ENCODE results near the gene PHF1. TPM values are rescaled to one million over a fixed set of nuclear protein-coding genes. Genes with fewer than 3 reads are reported as not detected.
A peak's percentile ranks its signal among the peaks of the same experiment; 100 is the strongest.

Gene PHF1
- total and polyA plus RNA-seq, 2 of the 13 experiments (the other 11 are each of a cell fraction or from before 2014, with no cell fraction given), result 25.4 to 61.9 TPM

DNA sequence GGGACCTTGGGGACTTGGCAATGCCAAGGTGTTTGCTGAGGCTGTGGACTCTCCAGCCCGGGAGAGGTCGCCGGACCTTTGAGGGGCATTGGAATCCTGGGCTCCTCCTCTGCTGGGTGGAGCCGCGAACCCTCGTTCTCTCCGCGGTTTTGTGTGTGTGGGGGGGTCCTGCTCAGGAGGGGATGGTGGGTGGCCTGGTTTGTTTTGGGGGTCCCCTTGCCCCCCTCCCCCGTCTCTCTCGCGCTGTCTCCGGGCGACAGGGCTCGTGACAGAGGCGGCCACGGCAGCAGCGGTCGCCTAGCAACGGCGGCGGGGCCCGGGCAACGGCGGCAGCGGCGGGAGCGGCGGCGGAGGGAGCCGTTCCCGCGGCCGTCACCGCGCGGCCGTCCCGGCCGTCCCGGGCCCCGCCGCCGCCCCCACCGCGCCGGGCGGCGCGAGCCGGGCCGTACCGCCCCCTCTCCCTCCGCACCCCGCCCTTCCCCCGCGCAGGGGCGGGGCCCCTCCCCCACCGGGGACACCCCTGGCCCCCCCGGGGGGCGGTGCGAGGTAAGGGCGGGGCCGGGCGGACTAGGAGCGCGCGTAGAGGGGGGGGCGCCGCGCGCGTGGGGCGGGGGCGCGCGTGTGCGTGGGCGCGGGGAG, 16.9 kb downstream of the PHF1 start (continued):
- no peak for TF ChIP-seq TSC22D2 (CRISPR knock-in tag; IDR thresholded peaks at IDR 0.05; ENCODE audit: borderline replicate concordance)
- TF ChIP-seq CEBPG (CRISPR knock-in tag; IDR thresholded peaks at IDR 0.05), result no peak
- TF ChIP-seq HNRNPLL (IDR thresholded peaks at IDR 0.05; ENCODE audit: low read depth, low read length, poor library complexity, severe bottlenecking), result peak; percentile 55
- no peak for TF ChIP-seq EHMT2 (IDR thresholded peaks at IDR 0.05; ENCODE audit: borderline replicate concordance, low read depth, low read length)
- TF ChIP-seq, protein P1, sequence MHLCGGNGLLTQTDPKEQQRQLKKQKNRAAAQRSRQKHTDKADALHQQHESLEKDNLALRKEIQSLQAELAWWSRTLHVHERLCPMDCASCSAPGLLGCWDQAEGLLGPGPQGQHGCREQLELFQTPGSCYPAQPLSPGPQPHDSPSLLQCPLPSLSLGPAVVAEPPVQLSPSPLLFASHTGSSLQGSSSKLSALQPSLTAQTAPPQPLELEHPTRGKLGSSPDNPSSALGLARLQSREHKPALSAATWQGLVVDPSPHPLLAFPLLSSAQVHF (CRISPR knock-in tag; IDR thresholded peaks at IDR 0.05), result no peak
- TF ChIP-seq ZNF841 (CRISPR knock-in tag; IDR thresholded peaks at IDR 0.05; ENCODE audit: borderline replicate concordance), result no peak
- TF ChIP-seq, protein P2, sequence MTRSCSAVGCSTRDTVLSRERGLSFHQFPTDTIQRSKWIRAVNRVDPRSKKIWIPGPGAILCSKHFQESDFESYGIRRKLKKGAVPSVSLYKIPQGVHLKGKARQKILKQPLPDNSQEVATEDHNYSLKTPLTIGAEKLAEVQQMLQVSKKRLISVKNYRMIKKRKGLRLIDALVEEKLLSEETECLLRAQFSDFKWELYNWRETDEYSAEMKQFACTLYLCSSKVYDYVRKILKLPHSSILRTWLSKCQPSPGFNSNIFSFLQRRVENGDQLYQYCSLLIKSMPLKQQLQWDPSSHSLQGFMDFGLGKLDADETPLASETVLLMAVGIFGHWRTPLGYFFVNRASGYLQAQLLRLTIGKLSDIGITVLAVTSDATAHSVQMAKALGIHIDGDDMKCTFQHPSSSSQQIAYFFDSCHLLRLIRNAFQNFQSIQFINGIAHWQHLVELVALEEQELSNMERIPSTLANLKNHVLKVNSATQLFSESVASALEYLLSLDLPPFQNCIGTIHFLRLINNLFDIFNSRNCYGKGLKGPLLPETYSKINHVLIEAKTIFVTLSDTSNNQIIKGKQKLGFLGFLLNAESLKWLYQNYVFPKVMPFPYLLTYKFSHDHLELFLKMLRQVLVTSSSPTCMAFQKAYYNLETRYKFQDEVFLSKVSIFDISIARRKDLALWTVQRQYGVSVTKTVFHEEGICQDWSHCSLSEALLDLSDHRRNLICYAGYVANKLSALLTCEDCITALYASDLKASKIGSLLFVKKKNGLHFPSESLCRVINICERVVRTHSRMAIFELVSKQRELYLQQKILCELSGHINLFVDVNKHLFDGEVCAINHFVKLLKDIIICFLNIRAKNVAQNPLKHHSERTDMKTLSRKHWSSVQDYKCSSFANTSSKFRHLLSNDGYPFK (CRISPR knock-in tag; IDR thresholded peaks at IDR 0.05; ENCODE audit: borderline replicate concordance), result no peak
- TF ChIP-seq NCOA1 (CRISPR knock-in tag; IDR thresholded peaks at IDR 0.05), result no peak
- TF ChIP-seq ZNF530 (CRISPR knock-in tag; IDR thresholded peaks at IDR 0.05; ENCODE audit: low read depth), result no peak
- TF ChIP-seq HIVEP1 (CRISPR knock-in tag; IDR thresholded peaks at IDR 0.05), result no peak
- TF ChIP-seq ZSCAN31 (CRISPR knock-in tag; IDR thresholded peaks at IDR 0.05; ENCODE audit: low read depth), result no peak
- TF ChIP-seq POGZ (CRISPR knock-in tag; IDR thresholded peaks at IDR 0.05), result no peak
- no peak for TF ChIP-seq SAP130 (CRISPR knock-in tag; IDR thresholded peaks at IDR 0.05; ENCODE audit: low read depth)
- TF ChIP-seq, protein P3, sequence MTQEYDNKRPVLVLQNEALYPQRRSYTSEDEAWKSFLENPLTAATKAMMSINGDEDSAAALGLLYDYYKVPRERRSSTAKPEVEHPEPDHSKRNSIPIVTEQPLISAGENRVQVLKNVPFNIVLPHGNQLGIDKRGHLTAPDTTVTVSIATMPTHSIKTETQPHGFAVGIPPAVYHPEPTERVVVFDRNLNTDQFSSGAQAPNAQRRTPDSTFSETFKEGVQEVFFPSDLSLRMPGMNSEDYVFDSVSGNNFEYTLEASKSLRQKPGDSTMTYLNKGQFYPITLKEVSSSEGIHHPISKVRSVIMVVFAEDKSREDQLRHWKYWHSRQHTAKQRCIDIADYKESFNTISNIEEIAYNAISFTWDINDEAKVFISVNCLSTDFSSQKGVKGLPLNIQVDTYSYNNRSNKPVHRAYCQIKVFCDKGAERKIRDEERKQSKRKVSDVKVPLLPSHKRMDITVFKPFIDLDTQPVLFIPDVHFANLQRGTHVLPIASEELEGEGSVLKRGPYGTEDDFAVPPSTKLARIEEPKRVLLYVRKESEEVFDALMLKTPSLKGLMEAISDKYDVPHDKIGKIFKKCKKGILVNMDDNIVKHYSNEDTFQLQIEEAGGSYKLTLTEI (CRISPR knock-in tag; conservative IDR thresholded peaks at IDR 0.05), result no peak
- TF ChIP-seq ZNF331 (CRISPR knock-in tag; IDR thresholded peaks at IDR 0.05), result no peak
- TF ChIP-seq, protein P4, sequence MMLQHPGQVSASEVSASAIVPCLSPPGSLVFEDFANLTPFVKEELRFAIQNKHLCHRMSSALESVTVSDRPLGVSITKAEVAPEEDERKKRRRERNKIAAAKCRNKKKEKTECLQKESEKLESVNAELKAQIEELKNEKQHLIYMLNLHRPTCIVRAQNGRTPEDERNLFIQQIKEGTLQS (CRISPR knock-in tag; IDR thresholded peaks at IDR 0.05), result no peak
- TF ChIP-seq, protein P5, sequence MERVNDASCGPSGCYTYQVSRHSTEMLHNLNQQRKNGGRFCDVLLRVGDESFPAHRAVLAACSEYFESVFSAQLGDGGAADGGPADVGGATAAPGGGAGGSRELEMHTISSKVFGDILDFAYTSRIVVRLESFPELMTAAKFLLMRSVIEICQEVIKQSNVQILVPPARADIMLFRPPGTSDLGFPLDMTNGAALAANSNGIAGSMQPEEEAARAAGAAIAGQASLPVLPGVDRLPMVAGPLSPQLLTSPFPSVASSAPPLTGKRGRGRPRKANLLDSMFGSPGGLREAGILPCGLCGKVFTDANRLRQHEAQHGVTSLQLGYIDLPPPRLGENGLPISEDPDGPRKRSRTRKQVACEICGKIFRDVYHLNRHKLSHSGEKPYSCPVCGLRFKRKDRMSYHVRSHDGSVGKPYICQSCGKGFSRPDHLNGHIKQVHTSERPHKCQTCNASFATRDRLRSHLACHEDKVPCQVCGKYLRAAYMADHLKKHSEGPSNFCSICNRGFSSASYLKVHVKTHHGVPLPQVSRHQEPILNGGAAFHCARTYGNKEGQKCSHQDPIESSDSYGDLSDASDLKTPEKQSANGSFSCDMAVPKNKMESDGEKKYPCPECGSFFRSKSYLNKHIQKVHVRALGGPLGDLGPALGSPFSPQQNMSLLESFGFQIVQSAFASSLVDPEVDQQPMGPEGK (CRISPR knock-in tag; IDR thresholded peaks at IDR 0.05), result peak; percentile 35; the same call in 1 of the 2 replicates
- TF ChIP-seq, protein P6, sequence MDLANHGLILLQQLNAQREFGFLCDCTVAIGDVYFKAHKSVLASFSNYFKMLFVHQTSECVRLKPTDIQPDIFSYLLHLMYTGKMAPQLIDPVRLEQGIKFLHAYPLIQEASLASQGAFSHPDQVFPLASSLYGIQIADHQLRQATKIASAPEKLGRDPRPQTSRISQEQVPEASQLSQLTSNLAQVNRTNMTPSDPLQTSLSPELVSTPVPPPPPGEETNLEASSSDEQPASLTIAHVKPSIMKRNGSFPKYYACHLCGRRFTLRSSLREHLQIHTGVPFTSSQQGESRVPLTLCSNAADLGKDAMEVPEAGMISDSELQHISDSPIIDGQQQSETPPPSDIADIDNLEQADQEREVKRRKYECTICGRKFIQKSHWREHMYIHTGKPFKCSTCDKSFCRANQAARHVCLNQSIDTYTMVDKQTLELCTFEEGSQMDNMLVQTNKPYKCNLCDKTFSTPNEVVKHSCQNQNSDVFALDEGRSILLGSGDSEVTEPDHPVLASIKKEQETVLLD (CRISPR knock-in tag; IDR thresholded peaks at IDR 0.05; ENCODE audit: low read depth), result peak; percentile 66; the same call in 1 of the 2 replicates
- TF ChIP-seq KAT7 (CRISPR knock-in tag; IDR thresholded peaks at IDR 0.05; ENCODE audit: borderline replicate concordance), result no peak
- TF ChIP-seq PHF20 (CRISPR knock-in tag; IDR thresholded peaks at IDR 0.05), result no peak
